Adipocyte (in vitro differentiated cells): ENCODE results near the gene EBF3.
A peak's percentile ranks its signal among the peaks of the same experiment; 100 is the strongest.

Source experiments
- DNase-seq: peaks from one replicate; pipeline ENCODE4 v3.0.0-alpha.2; 2015; ENCODE audit warnings: low read depth
- H3K27me3 ChIP-seq: replicated peaks from 2 replicates; pipeline ENCODE4 v1.7.0; 2013; ENCODE audit warnings: mild to moderate bottlenecking, low read length, moderate library complexity; ENCODE audit not compliant: control insufficient read depth, insufficient read depth
- H3K36me3 ChIP-seq: 2 replicates; pipeline ENCODE4 v1.7.0; 2013; ENCODE audit warnings: low read length, mild to moderate bottlenecking, moderate library complexity; ENCODE audit not compliant: control insufficient read depth, insufficient read depth, severe bottlenecking
- H3K4me1 ChIP-seq: 2 replicates; pipeline ENCODE4 v1.7.0; 2013; ENCODE audit warnings: mild to moderate bottlenecking, low read length, moderate library complexity; ENCODE audit not compliant: control insufficient read depth, insufficient read depth
- H3K4me3 ChIP-seq: 2 replicates; pipeline ENCODE4 v1.7.0; 2013; ENCODE audit warnings: mild to moderate bottlenecking, low read length, moderate library complexity
- H3K9ac ChIP-seq: 2 replicates; pipeline ENCODE4 v1.7.0; 2013; ENCODE audit warnings: mild to moderate bottlenecking, low read length, moderate library complexity
- H3K9me3 ChIP-seq: 2 replicates; pipeline ENCODE4 v1.7.0; 2013; ENCODE audit warnings: mild to moderate bottlenecking, low read length, moderate library complexity; ENCODE audit not compliant: control insufficient read depth

The EBF3 gene

GRCh38 chr10:129964611-129965424, 744 bp upstream of the EBF3 start:
- H3K9me3 ChIP-seq = no peaks in the 10 kb centered on the region
- no peaks in the 10 kb centered on the region for H3K36me3 ChIP-seq
- peak overlapping the region; percentile 85 for H3K4me3 ChIP-seq
- no peaks in the 10 kb centered on the region for H3K27me3 ChIP-seq
- peaks cover 8% of the 10 kb centered on the region for H3K4me1 ChIP-seq
- H3K9ac ChIP-seq = peak overlapping the region; percentile 88
- no peak for DNase-seq

- H3K27me3 ChIP-seq = no peaks in the 10 kb centered on the region
These were observed 1.0 kb downstream of the EBF3 start for GRCh38 chr10:129962872-129963640.

GRCh38 chr10:129962031-129962871, 1.8 kb downstream of the EBF3 start:
- Histone ChIP-seq H3K9ac (peak overlapping the region; percentile 96), H3K9me3 (no peaks in the 10 kb centered on the region), H3K36me3 (no peaks in the 10 kb centered on the region), H3K27me3 (no peaks in the 10 kb centered on the region), H3K4me1 (peaks cover 11% of the 10 kb centered on the region), H3K4me3 (peak overlapping the region; percentile 94)
- no peak for DNase-seq

More at GRCh38 chr10:129962872-129963640, 1.0 kb downstream of the EBF3 start:
- peak; percentile 73 for DNase-seq
- Histone ChIP-seq H3K9me3 (no peaks in the 10 kb centered on the region), H3K4me3 (peak overlapping the region; percentile 94), H3K9ac (peak overlapping the region; percentile 96), H3K36me3 (no peaks in the 10 kb centered on the region), H3K4me1 (peaks cover 3% of the 10 kb centered on the region)

GRCh38 chr10:129961157-129961701, 2.8 kb downstream of the EBF3 start:
- no peaks in the 10 kb centered on the region for H3K9me3 ChIP-seq
- no peaks in the 10 kb centered on the region for H3K27me3 ChIP-seq
- no peaks in the 10 kb centered on the region for H3K36me3 ChIP-seq
- peaks cover 18% of the 10 kb centered on the region for H3K4me1 ChIP-seq
- DNase-seq = no peak
- peak overlapping the region; percentile 94 for H3K4me3 ChIP-seq
- H3K9ac ChIP-seq = peak overlapping the region; percentile 96

GRCh38 chr10:129960481-129961156, 3.5 kb downstream of the EBF3 start:
- DNase-seq = no peak

GRCh38 chr10:129959544-129960480, 4.3 kb downstream of the EBF3 start:
- Histone ChIP-seq H3K4me3 (peak overlapping the region; percentile 94), H3K36me3 (no peaks in the 10 kb centered on the region), H3K4me1 (peaks cover 32% of the 10 kb centered on the region), H3K27me3 (no peaks in the 10 kb centered on the region), H3K9me3 (no peaks in the 10 kb centered on the region), H3K9ac (peak overlapping the region; percentile 96)
- no peak for DNase-seq

More at GRCh38 chr10:129960481-129961156, 3.5 kb downstream of the EBF3 start:
- no peaks in the 10 kb centered on the region for H3K36me3 ChIP-seq
- peak overlapping the region; percentile 94 for H3K4me3 ChIP-seq
- no peaks in the 10 kb centered on the region for H3K27me3 ChIP-seq
- peak overlapping the region; percentile 96 for H3K9ac ChIP-seq
- no peaks in the 10 kb centered on the region for H3K9me3 ChIP-seq
- peaks cover 24% of the 10 kb centered on the region for H3K4me1 ChIP-seq

- no peaks in the 10 kb centered on the region for H3K9me3 ChIP-seq
- peaks cover 41% of the 10 kb centered on the region for H3K4me1 ChIP-seq
- no peaks in the 10 kb centered on the region for H3K27me3 ChIP-seq
- DNase-seq = no peak
- H3K36me3 ChIP-seq = no peaks in the 10 kb centered on the region
- peak overlapping the region; percentile 96 for H3K9ac ChIP-seq
- H3K4me3 ChIP-seq = peak overlapping the region; percentile 94
These were observed 5.2 kb downstream of the EBF3 start for GRCh38 chr10:129958629-129959543.

- Histone ChIP-seq H3K36me3 (no peaks in the 10 kb centered on the region), H3K27me3 (no peaks in the 10 kb centered on the region), H3K4me3 (peak overlapping the region; percentile 94), H3K9ac (peak overlapping the region; percentile 96), H3K9me3 (no peaks in the 10 kb centered on the region), H3K4me1 (peaks cover 48% of the 10 kb centered on the region)
- no peak for DNase-seq
These were observed 5.9 kb downstream of the EBF3 start for GRCh38 chr10:129958148-129958628.
